Muscle of arm (tissue), 12 donors: ENCODE data around the gene P3H4. TPM values are rescaled to one million over a fixed set of nuclear protein-coding genes. Genes with fewer than 3 reads are reported as not detected.

Experiments
- DNase-seq: peaks from one replicate; pipeline ENCODE4 v3.0.0-alpha.2; 2013
- polyA plus RNA-seq, 12 donors: library from polyadenylated mRNA; unstranded; fragments of 120-200 nt; gene quantifications; one replicate each; pipeline ENCODE4 v1.2.1, GENCODE V29; 2013; ENCODE audit not compliant: insufficient read length in 12 of 12

Gene P3H4
- polyA plus RNA-seq, 12 donors: 31.4 to 49.8 (median 35.8) TPM; not detected in 1

DNA sequence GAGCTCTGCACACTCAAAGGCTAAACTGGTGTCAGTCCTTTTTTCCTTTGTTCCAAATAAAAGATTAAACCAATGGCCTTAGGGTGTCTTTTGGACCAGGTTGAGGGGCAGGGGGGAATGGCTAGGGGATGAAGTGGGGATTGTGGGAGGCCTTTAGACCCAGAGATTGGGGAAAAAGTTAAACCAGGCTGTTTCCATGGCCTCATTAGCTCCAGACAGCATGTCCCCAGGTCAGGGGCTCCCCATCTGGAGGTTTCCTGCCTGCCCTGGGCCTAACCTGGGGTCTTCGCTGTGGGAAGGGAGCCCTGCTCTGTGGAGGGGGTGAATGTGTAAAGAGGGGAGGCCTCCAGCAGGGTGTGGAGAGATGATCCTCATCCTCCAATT lies 11.4 kb upstream of the P3H4 start:
- no peak for DNase-seq

- DNase-seq: no peak
Observed at GRCh38 chr17:41822216-41823140, 10.7 kb upstream of the P3H4 start.

- DNase-seq: no peak
Observed at GRCh38 chr17:41821776-41822175, 10.0 kb upstream of the P3H4 start.

DNA sequence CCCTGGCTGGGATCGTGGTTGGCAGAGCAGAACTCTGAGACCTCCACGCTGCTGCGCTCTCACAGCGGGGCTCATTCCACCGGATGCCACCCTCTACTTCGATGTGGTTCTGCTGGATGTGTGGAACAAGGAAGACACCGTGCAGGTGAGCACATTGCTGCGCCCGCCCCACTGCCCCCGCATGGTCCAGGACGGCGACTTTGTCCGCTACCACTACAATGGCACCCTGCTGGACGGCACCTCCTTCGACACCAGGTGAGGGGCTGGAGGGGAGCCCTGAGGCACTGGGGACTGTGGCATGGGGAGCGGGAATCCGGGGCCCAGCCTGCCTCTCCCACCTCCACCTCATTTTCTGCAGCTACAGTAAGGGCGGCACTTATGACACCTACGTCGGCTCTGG lies 6.3 kb upstream of the P3H4 start:
- DNase-seq: no peak

DNA sequence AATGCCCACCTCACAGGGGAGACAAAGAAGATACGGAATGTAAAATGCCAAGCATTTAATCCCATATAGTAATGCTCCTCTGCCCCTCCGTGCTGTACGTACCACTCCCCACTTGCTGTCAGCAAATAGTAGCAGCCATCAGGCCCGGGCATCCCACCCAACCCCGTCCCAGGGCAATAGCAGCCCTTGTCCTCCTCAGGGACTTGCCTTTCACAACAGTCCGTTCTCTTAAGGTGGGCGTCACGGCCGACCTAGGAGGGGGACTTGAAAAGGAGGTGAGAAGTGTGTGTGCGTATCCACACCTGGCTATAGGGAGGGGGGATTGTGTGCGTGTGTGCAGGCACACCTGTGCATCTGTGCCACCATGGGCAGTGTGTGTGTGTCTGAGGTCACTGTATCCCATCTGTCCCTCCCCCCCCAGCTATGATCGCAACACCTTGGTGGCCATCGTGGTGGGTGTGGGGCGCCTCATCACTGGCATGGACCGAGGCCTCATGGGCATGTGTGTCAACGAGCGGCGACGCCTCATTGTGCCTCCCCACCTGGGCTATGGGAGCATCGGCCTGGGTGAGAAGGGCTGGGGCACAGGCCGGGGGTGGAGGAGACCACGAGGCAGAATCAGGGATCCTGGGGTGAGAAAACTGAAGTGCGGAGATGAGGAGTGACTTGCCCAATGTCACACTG lies 5.0 kb upstream of the P3H4 start:
- no peak for DNase-seq

DNA sequence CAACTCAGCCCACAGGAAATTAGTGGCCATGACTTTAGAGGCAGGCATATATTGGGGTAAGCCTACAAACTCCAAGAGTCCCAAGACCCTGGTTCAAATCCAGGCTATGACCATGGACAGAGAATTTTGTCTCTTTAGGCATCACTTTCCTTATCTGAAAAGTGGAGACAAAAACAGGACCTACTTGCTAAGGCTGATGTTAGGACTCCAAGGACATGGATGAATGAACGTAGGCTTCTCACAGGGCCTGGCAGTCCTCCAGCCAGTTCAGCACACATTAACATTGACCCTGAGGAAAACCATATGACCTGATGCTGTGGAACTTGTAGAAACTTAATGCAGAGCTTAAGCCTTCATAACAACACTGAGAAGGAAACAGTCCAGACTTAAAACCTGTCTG lies 2.4 kb upstream of the P3H4 start:
- DNase-seq: no peak

- DNase-seq: no peak
Observed at GRCh38 chr17:41813699-41814124, 2.0 kb upstream of the P3H4 start.

DNA sequence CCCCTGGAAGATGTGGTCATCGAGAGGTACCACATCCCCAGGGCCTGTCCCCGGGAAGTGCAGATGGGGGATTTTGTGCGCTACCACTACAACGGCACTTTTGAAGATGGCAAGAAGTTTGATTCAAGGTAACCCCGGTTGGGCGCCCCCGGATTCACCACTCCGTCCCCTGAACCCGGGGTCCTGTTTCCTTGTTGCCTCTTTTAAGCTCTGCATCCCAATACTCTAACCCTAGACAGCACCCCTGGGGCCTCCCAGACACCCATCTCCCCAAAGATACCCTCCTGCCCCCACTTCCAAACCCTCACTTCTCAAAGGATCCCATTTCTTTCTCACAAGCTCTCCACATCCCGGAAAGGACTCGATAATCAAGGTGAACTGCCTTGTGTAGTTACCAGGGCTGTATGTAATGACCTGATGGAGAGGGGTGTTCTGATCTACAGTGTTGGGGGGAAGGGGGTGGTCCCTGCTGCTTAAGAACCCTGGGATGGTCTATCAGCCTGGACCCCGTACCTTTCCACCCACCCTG lies 1.5 kb upstream of the P3H4 start:
- no peak for DNase-seq

- peak; percentile 93 for DNase-seq
Observed at GRCh38 chr17:41812381-41813151, 817 bp upstream of the P3H4 start, which contains the start of gene FKBP10. Gene FKBP10, plus strand, starts transcription at chr17:41813004. Its CDS starts 31 bp downstream, at chr17:41813035.

DNA sequence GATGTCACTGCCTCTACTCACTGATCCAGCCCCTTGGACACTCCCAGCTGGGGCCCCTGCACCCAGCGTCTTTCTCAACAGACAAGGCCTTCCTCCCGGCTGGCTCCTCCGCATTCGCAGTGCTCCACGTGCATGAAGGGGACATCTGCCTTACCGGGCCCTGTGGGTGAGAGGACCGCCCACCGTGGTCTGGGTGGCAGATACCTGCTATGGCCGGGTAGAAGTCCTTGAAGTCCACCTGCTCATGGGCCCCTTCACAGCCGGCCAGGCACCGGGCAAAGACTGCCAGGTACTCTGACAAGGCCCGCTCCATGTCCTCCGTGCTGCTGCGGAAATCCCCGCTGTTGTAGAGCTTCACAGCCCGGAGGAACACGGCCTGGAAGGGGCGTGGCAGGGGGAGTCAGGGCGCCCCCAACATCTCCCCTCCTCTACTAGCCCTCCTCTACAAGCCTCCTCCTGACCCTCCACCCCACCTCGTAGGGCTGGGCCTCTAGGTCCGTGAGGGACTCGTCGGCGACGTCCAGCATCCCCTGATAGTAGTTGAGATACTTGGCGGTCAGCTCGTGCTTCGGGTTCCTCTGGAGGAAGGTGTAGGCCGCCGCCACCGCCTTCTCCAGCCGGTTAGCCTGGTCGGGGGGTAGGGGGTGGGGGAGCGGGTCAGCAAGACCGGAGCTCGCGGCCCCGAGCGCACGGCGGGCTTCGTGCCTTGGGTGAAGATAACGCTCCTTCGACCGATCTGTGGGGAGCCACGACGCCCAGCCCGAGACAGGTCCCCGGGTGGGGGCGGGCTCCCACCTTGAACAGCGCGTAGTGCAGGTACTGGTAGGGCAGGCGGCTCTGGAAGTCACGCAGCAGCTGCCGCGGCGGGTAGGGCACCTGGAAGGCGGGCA lies 845 bp downstream of the P3H4 start:
- no peak for DNase-seq

GRCh38 chr17:41806685-41807445 lies 4.9 kb downstream of the P3H4 start:
- no peak for DNase-seq

DNA sequence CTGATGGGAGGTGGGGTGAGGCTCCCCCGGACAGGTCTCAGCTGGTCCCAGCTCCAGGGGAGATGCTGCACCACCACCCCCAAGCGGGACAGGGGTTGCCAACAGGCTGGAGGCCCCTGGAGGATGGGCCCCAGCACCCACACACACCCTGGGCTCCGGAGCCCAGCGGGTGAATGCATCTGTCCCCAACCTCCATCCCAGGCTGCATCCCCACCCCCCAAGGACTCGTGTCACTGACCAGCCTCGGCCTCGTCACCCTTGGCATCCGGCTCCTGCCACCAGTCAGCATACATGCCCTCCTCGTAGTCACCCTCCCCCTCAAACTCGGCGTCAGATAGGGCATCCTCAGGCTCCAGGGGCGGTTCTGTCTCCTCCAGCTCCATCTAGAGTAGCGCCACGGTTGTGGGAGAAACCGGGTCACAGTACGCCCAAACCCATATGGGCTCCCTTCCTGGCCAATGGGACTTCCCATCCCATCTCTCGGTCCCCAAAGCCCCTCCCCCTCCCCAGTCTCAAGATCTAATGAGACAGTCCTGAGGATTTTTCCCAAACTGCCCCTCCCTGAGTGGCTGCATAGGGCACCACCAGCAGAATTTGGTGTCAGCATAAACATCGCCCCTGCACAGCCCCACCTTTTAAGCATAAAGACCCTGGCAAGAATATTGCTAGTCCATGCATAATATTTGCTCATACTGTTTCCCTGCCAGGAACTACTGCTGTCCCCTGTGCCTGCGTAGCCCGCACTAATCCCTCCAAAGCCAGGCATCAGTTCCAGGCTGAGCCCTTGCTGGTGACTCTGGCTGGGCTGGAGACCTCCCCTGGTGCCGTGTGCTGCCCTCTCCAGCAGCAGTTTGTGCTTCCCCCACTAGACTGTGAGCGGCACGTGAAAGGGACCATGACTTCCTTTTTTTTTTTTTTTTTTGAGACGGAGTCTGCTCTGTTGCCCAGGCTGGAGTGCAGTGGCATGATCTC lies 8.4 kb downstream of the P3H4 start:
- no peak for DNase-seq

DNA sequence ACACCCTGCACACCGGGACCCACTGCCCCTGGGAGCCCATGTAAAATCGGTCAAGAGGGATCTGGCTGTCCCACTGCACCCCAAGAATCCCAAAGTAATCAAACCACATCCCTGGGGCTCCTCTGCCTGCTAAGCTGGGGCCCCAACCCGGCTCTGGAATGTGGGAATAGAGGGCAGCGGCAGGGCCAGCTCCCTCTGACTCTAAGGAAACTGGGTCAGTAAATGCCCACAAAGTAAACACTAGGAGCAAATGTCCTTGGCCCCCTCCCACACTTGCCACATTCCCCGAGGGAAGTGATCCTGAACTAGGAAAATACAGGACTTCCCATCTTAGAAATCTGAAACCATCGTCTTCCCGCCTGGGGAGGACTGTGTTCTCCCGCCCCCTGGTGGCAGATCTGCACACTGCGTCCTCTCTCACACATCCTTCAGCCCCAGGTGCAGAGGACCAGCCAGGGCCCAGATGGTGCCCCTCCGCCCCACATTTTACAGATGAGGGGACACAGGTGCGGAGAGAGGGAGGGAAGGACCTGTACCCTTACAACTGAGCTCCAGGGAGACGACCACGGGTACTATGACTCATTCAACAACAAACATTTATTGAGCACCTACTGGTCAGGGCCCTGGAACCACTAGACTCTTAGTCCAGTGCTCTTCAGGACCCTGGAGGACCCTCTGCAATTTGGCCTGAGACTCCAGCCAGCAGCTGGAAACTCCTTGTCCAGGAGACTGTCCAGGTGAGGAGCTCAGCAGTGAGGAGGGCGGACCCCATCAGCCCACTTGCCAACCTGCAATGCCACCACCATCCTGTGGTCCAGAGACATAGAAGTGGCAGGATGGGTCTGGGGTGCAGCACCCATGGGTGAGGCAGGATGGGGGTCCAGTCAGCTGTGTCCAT lies 10.1 kb downstream of the P3H4 start:
- DNase-seq: peak; percentile 87

GRCh38 chr17:41800601-41801373 lies 11.0 kb downstream of the P3H4 start:
- DNase-seq: no peak

DNA sequence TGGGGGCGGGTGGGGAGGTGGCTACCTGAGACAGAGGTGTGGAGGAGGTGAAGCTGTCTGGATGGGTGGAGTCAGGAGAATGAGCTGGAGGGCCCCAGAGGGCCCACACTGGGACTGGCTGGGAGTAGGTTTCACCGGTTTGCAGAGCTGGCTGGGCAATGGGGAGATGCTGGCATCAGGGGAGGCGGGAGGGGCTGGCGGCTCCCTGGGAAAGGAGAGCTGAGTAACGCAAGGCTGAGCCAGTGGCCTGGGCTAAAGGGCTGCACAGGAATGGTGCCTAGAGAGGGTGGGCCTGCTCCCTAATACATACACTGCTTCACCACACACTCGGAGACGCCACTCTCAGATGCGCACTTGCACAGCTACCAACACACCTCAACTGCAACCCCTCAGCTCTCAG lies 12.4 kb downstream of the P3H4 start:
- no peak for DNase-seq

- DNase-seq: no peak
Observed at GRCh38 chr17:41797377-41797776, 14.4 kb downstream of the P3H4 start.
